GM18499 (cell line): ENCODE data around the gene GAB2.

Experiments
- ATAC-seq: cut with Tn5 transposase; IDR thresholded peaks from one replicate; pipeline ENCODE4 v1.9.1; 2021; ENCODE audit warnings: moderate number of reproducible peaks; ENCODE audit not compliant: insufficient read depth, unreplicated experiment

Gene GAB2

DNA sequence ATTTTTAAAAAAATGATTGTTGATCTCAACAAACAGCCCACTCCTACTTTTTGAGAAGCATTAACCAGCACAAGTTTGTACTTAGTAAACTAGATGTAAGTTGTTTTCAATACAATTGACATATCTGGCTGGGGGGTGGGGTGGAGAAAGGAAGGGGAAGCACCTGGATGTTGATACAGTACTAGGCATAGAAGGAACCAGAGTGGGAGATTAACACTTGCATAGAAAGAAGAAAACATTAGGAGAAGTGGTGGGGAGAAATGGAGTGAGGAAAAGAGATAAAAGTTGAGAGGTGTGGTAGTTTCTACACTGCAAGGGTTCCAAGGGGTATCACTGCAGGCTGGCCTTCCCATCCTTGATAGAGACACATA, 10.6 kb upstream of the GAB2 start:
- ATAC-seq = no peak

DNA sequence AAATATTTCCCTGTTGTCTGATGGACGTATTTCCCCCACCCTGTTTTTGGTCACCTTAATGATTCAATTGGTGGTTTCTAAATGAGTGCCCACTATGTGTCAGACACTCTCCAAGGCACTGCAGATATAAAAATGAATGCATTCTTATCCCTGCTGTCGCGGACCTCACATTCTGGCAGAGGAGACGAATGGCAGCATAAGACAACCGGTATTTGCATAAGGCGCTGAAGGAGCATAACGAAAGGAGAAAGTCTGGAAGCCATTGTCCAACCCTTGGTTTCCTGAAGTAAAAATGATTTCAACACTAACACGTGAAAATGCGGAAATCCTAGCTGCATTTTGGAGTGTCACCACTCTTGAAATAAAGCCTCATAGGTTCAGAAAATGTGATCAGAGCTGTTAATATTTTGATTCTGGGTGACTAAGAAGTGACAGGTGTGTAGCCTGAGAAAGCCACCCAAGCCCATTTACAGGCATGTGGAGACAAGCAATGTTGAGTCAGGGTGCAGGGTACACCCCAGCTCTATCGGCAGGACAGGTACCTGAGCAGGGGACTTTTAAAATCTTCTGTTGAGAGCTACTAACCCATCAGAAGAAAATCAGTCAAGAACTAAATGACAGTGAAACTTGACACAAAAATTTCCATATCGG, 10.1 kb upstream of the GAB2 start:
- no peak for ATAC-seq

- no peak for ATAC-seq
Measured at GRCh38 chr11:78426845-78427244, 9.2 kb upstream of the GAB2 start.

DNA sequence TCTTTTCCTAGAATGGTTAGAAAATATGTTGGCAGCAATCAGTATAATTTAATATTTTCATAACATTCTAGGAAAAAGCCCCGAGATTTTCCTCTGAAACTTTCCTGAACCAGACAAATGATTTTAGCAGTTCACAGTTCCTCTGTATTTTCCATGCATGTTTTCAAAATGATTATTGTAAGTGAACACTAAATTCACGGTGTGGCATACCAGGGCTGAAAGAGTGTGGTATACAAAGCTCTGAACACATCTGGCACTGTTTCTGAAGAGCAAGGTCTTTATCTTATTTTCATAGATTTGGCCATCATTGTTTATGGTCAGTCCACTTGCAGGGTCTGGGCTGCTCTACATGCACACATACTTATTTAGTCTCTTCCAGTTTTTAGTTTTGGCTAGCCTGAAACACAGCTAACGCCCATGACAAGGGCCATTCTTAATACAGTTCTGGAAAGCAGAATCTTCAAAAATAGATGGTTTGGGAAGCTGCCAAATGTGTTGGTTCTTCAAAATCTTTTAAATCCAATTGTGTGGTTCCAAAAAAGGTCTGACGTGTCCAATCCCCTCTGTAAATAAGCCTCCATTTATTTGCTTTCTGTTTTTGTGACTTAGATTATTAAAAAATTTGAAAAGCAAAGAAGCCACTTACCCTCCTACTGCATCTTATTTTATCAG, 7.9 kb upstream of the GAB2 start:
- no peak for ATAC-seq

DNA sequence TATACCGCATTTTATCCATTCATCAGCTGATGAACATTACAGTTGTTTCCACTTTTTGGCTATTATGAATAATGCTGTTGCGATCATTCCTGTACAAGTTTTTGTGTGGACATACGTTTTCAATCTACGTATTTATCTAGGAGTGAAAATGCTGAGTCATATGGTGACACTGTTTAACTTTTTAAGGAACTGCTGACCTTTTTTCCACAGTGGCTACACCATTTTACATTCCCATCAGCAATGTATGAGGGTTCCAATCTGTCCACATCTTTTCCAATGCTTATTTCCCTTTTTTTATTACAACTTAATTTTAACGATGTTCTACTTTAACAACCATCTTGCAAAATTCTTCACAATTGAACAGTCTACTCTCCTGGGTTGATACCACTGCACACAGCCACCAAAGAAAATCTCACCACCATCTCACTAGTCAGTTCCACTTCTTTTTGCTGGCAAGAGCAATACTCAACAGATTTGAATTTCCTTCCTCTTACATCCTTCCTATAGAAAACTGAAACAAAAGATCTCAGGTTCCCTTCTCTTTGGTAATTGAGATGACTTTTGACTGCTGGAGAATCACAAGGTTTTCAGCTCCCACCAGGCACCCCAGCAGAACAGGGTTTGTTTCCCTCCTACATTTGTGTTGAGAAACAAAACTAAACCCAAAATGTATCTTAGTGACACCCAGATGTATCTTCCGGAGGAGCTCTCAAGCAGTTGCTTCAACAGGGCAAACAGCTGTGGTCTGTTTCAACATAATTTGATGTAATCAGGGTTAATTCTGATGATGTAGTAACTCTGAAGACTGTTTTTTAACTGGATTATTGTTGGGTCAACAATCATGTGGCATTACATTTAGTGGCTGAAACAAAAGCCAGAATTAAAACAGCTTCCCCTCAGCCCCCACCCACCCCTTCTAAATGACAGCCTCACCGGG, 7.0 kb upstream of the GAB2 start:
- ATAC-seq = no peak

- ATAC-seq = no peak
Measured at GRCh38 chr11:78423241-78423640, 5.6 kb upstream of the GAB2 start.

- no peak for ATAC-seq
Measured at GRCh38 chr11:78420796-78421209, 3.2 kb upstream of the GAB2 start.

DNA sequence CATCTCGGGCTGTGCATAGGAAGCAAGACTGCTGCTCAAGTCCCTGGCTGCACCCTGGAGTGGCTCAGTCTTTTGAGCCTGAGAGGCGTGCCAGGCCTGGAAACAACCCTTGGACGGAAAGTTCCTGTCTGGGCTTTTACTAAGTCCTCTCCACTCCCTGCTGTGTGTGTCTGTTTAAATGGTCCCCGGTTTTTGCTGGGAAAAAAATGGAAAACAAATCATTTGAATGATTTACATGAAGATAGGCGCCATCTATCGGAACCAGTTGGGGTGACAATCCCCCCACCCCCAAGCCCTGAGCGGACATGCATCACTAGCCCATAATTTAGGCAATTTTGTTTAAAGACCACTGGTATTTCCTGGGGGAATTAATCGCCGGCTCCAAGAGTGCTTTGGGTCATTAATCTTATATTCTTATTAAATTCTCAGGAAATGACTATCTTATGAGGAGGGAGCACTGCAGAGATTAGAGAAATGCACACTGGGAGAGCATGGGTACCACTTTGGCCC, 2.7 kb upstream of the GAB2 start:
- no peak for ATAC-seq

GRCh38 chr11:78419327-78419726, 1.7 kb upstream of the GAB2 start:
- no peak for ATAC-seq

GRCh38 chr11:78418584-78419211, 1.1 kb upstream of the GAB2 start:
- no peak for ATAC-seq

GRCh38 chr11:78417888-78418583, 416 bp upstream of the GAB2 start:
- no peak for ATAC-seq

- ATAC-seq = no peak
Measured at GRCh38 chr11:78416285-78417174, 1.1 kb downstream of the GAB2 start.

- no peak for ATAC-seq
Measured at GRCh38 chr11:78415338-78415737, 2.3 kb downstream of the GAB2 start.

DNA sequence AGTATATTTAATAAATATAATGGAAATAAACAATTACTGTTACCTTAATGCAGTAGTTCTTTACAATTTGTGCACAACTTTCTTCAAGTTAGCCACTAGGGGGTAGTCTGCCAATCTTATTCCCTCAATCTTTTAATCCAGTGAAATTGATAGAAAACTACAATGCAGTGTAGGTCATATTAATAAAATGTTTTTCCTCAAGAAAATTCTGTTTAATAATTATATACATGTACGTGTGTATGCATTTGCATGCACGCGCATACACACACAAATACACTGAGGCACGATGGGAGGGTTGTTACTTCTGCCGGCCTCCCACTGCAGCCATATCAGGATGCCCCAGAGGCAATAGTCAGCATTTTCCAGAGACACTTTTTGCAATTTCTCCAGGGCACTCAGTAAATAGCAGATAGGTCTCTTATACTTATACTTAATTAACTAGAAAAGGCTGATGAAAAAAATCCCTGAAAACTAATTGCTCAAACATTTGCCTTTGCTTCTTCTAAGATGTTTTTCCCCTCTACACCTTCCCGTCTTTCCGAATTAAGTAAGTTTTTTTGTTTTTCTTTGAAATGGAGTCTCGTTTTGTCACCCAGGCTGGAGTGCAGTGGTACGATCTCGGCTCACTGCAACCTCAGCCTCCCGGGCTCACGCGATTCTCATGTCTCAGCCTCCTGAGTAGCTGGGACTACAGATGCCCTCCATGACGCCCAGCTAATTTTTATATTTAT, 3.1 kb downstream of the GAB2 start:
- no peak for ATAC-seq

GRCh38 chr11:78408619-78409018, 9.0 kb downstream of the GAB2 start:
- no peak for ATAC-seq

DNA sequence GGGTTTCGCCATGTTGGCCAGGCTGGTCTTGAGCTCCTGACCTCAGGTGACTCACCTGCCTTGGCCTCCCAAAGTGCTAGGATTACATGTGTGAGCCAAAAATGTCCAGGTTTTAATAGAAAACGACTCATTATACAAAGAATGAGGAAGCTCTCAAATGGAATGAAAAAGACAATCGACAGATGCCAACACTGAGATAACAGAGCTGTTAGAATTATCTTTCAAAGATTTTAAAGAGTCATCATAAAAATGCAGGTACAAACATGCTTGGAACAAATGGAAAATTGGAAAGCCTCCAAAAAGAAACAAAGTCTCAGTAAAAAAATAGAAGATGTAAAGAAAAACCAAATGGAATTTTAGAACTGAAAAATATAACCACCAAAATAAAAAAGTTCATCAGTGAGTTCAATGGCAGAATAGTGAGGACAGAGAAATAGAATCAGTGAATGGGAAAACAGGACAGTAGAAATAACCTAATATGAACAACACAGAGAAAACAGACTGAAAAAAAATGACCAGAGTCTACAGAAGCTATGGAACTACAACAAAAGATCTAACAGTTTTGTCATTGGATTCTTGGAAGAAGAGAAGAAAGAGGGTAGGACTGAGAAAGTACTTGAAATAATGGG, 10.9 kb downstream of the GAB2 start:
- no peak for ATAC-seq

DNA sequence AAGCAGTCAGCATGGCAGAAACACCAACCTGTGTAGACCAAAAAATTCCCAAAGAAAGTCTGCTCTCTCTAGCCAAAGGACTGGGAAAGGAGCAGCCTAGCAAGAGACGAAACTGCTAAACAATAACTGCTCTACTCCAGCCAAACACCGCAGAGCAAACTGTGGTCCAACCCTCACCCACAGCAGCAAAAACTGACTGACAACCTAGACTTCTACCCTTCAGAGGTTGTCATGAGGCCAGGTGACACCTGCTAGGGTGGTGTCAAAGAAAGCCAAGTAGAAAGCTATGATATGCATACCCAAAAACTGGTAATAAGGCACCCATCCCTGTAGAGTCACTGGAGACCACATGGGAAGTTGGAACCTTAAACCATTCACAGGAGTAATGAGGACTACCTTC, 11.8 kb downstream of the GAB2 start:
- no peak for ATAC-seq

DNA sequence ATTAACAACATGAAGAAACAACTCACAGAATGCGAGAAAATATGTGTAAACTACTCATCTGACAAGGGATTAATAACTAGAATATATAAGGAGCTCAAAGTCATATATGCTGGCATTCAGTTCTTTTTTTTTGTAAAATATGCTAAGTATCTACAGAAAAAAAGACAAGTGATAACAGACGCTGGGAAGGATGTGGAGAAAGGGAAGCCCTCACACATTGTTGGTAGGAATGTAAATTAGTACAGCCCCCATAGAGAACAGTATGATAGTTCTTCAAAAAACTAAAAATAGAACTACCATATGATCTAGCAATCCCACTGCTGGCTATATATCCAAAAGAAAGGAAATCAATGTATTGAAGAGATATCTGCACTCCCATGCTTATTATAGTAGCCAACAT, 13.8 kb downstream of the GAB2 start:
- no peak for ATAC-seq
